Thymus (tissue), 11 donors: ENCODE data around the gene TEKT1. TPM values are rescaled to one million over a fixed set of nuclear protein-coding genes. Genes with fewer than 3 reads are reported as not detected.

Experiments used
- DNase-seq, 9 donors: peaks; one replicate each; pipeline ENCODE4 v3.0.0-alpha.2; 2013; ENCODE audit warnings: low spot score in 9 of 9, low read depth in 6 of 9, missing footprints in 1 of 9
- H3K27ac ChIP-seq, 2 donors: one replicate each; pipeline ENCODE4 v1.5.1; 2013; ENCODE audit warnings: control low read depth in 1 of 2, low read depth in 1 of 2, low read length in 1 of 2, mild to moderate bottlenecking in 1 of 2, moderate library complexity in 1 of 2
- H3K27me3 ChIP-seq, 2 donors: one replicate each; pipeline ENCODE4 v1.5.1; 2013; ENCODE audit warnings: low read length in 1 of 2; ENCODE audit not compliant: control insufficient read depth in 2 of 2, insufficient read depth in 1 of 2
- H3K36me3 ChIP-seq, 2 donors: one replicate each; pipeline ENCODE4 v1.5.1; 2013; ENCODE audit warnings: low read length in 1 of 2, mild to moderate bottlenecking in 1 of 2, moderate library complexity in 1 of 2; ENCODE audit not compliant: control insufficient read depth in 2 of 2, insufficient read depth in 2 of 2
- H3K4me1 ChIP-seq, 2 donors: one replicate each; pipeline ENCODE4 v1.5.1; 2013; ENCODE audit warnings: low read length in 2 of 2; ENCODE audit not compliant: control insufficient read depth in 2 of 2, insufficient read depth in 2 of 2
- H3K4me3 ChIP-seq, 2 donors: one replicate each; pipeline ENCODE4 v1.5.1; 2013; ENCODE audit warnings: low read length in 2 of 2, control low read depth in 1 of 2, mild to moderate bottlenecking in 1 of 2
- H3K9me3 ChIP-seq, 2 donors: one replicate each; pipeline ENCODE4 v1.5.1; 2013; ENCODE audit warnings: low read length in 1 of 2, mild to moderate bottlenecking in 1 of 2; ENCODE audit not compliant: control insufficient read depth in 2 of 2, insufficient read depth in 1 of 2
- WGBS: extraction: QIAGEN DNeasy Blood & Tissue Kit; methylation state at CpG from one replicate; pipeline ENCODE4 v1.1.7; 2013; 5-methylcytosine and 5-hydroxymethylcytosine counted together
- polyA plus RNA-seq: library from polyadenylated mRNA; stranded (reverse); fragments of 200-250 nt; gene quantifications from one replicate; pipeline ENCODE4 v1.2.3, GENCODE V29; 2013
- total RNA-seq: library from RNA; stranded (reverse); fragments of 120-200 nt; gene quantifications from one replicate; pipeline ENCODE4 v1.2.4, GENCODE V29; 2013
- donor health status: healthy.

TEKT1 gene
- total and polyA plus RNA-seq, 2 donors: 0.05 to 0.25 TPM

- 95% methylated on average over 8 of the region's 8 CpGs for WGBS
- no peaks in the 10 kb centered on the region for H3K36me3 ChIP-seq
- no peak overlapping the region for H3K4me3 ChIP-seq
- DNase-seq: no peak
- H3K4me1 ChIP-seq: no peaks in the 10 kb centered on the region
- no peak overlapping the region for H3K27ac ChIP-seq
- H3K9me3 ChIP-seq: no peaks in the 10 kb centered on the region
- H3K27me3 ChIP-seq: peaks cover 0 to 10% of the 10 kb centered on the region in 2 donors
Measured at GRCh38 chr17:6797718-6798351, 33.7 kb downstream of the TEKT1 start.

GRCh38 chr17:6796887-6797490, 34.5 kb downstream of the TEKT1 start:
- 97% methylated on average over 2 of the region's 2 CpGs for WGBS
- no peaks in the 10 kb centered on the region for H3K9me3 ChIP-seq
- DNase-seq: no peak
- H3K27ac ChIP-seq: no peak overlapping the region
- H3K4me1 ChIP-seq: no peaks in the 10 kb centered on the region
- H3K4me3 ChIP-seq: no peak overlapping the region
- peaks cover 0 to 17% of the 10 kb centered on the region in 2 donors for H3K27me3 ChIP-seq
- H3K36me3 ChIP-seq: no peaks in the 10 kb centered on the region

- H3K9me3 ChIP-seq: no peaks in the 10 kb centered on the region
- H3K27me3 ChIP-seq: peaks cover 0 to 20% of the 10 kb centered on the region in 2 donors
- H3K27ac ChIP-seq: no peak overlapping the region
- no peaks in the 10 kb centered on the region for H3K4me1 ChIP-seq
- H3K4me3 ChIP-seq: no peak overlapping the region
- 81% methylated on average over 10 of the region's 10 CpGs for WGBS
- H3K36me3 ChIP-seq: no peaks in the 10 kb centered on the region
- DNase-seq: no peak
Measured at GRCh38 chr17:6796017-6796886, 35.3 kb downstream of the TEKT1 start.

GRCh38 chr17:6793748-6794493, 37.6 kb downstream of the TEKT1 start:
- Histone ChIP-seq H3K36me3 (no peaks in the 10 kb centered on the region), H3K4me1 (no peaks in the 10 kb centered on the region), H3K27me3 (peaks cover 0 to 25% of the 10 kb centered on the region in 2 donors), H3K9me3 (no peaks in the 10 kb centered on the region), H3K27ac (no peak overlapping the region), H3K4me3 (no peak overlapping the region)
- WGBS: 68% methylated on average over 5 of the region's 5 CpGs
- DNase-seq: no peak

- peaks cover 0 to 17% of the 10 kb centered on the region in 2 donors for H3K27me3 ChIP-seq
- WGBS: 71% methylated on average over 4 of the region's 4 CpGs
- no peaks in the 10 kb centered on the region for H3K36me3 ChIP-seq
- H3K4me1 ChIP-seq: no peaks in the 10 kb centered on the region
- no peak for DNase-seq
- H3K9me3 ChIP-seq: no peaks in the 10 kb centered on the region
- no peak overlapping the region for H3K27ac ChIP-seq
- no peak overlapping the region for H3K4me3 ChIP-seq
Measured at GRCh38 chr17:6789146-6789545, 42.4 kb downstream of the TEKT1 start.

- WGBS: 73% methylated on average over 10 of the region's 10 CpGs
- no peaks in the 10 kb centered on the region for H3K36me3 ChIP-seq
- DNase-seq: no peak
- H3K9me3 ChIP-seq: no peaks in the 10 kb centered on the region
- H3K27me3 ChIP-seq: peaks cover 0 to 11% of the 10 kb centered on the region in 2 donors
- no peak overlapping the region for H3K4me3 ChIP-seq
- H3K27ac ChIP-seq: no peak overlapping the region
- no peaks in the 10 kb centered on the region for H3K4me1 ChIP-seq
Measured at GRCh38 chr17:6787081-6787693, 44.3 kb downstream of the TEKT1 start.

- WGBS: 84% methylated on average over 8 of the region's 8 CpGs
- no peak for DNase-seq
- H3K9me3 ChIP-seq: no peaks in the 10 kb centered on the region
- H3K4me1 ChIP-seq: no peaks in the 10 kb centered on the region
- H3K27ac ChIP-seq: no peak overlapping the region
- peaks cover 0 to 9% of the 10 kb centered on the region in 2 donors for H3K27me3 ChIP-seq
- H3K36me3 ChIP-seq: no peaks in the 10 kb centered on the region
- no peak overlapping the region for H3K4me3 ChIP-seq
Measured at GRCh38 chr17:6786618-6787017, 44.9 kb downstream of the TEKT1 start.

- H3K9me3 ChIP-seq: no peaks in the 10 kb centered on the region
- H3K4me3 ChIP-seq: no peak overlapping the region
- H3K27ac ChIP-seq: no peak overlapping the region
- no peaks in the 10 kb centered on the region for H3K36me3 ChIP-seq
- no peak for DNase-seq
- no peaks in the 10 kb centered on the region for H3K4me1 ChIP-seq
- 95% methylated on average over 4 of the region's 4 CpGs for WGBS
- H3K27me3 ChIP-seq: peaks cover 0 to 8% of the 10 kb centered on the region in 2 donors
Measured at GRCh38 chr17:6782244-6782643, 49.3 kb downstream of the TEKT1 start.
